GOT3 (cell line): ENCODE results near the gene RFX2.
A peak's percentile ranks its signal among the peaks of the same experiment; 100 is the strongest.
"Not testable (repeated sequence)": the region's sequence is repeated elsewhere in the genome, so short reads cannot be mapped to it uniquely, and the experiment has no call there.

ENCODE experiments used
- DNase-seq: peaks from one replicate; lab custom pipeline; 2025; ENCODE audit warnings: mixed read lengths; lab: John Stamatoyannopoulos, UW

The RFX2 gene

DNA sequence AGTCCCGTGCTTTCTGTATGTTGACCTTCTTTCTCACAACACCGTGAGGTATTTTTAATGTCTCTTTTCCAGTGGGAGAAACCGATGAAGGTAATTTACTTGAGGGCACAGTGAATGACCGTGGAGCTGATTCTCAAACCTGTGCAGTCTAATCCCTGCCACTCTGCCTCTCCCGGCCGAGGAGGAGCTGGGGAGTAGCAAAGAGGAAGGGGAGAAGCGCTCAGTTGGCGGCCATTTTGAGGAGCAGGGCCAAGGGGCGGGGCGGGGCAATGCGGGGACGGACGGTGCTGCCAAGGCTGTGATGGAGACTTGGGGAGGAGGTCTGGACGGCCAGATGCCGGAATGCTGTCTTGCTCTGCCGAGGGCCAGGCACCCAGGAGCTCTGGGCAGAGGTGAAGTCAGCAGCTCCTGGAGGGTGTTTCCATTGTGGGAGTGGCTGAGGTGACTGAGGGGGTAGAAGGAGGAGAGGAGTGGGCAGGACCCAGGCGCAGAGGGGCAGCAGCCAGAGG, 120.0 kb downstream of the RFX2 start:
- no peak for DNase-seq

GRCh38 chr19:5989388-5990074, 120.8 kb downstream of the RFX2 start:
- no peak for DNase-seq

DNA sequence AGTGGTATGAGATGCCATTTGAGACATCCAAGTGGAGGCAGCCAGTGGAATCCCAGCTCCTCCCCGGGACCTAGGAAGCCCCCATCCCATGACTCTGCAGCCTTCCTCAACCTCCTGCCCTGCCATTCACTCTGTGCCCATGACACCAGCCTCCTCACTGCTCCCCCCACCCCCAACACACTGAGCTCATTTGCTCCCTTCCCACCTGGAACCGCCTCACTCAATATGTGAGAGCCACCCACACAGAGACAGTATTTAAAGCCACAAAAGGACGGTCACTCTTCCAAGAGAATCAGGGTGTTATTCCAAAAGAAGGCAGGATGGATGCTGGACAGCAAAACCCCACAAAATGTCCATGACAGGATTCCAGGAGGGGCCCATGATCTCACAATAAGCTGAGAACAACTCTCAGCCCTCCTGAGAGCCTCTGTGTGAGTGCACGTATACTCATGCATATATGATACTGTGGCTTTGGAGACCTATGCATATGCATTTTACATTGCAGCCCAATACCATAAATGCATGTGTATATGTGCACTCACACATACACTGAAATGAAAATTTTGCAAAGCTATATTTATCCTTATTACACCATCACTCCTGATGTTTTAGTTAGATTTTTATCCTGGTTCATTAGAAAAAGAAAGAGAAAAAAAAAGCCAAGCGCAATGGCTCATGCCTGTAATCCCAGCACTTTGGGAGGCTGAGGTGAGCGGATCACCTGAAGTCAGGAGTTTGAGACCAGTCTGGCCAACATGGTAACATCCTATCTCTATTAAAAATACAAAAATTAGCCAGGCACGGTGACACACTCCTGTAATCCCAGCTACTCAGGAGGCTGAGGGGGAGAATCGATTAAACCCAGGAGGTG, 121.5 kb downstream of the RFX2 start:
- DNase-seq: no peak

- peak; percentile 19 for DNase-seq
Observed at GRCh38 chr19:5987077-5987818, 123.1 kb downstream of the RFX2 start.

DNA sequence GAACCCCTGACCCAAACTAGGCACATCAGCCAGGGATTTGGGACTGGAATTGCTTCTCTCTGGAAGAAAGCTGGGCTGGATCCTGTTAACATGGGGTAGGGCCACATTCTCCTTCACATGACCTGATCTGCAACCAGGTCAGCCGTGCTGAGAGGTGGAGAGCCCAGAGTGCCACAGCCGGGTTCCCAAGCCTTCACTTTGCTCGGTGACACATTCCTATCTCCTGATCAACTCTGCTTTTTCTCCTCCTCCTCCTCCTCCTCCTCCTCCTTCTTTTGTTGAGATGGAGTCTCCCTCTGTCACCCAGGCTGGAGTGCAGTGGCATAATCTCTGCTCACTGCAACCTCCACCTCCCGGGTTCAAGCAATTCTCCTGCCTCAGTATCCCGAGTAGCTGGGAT, 124.5 kb downstream of the RFX2 start:
- DNase-seq: not testable (repeated sequence)

DNA sequence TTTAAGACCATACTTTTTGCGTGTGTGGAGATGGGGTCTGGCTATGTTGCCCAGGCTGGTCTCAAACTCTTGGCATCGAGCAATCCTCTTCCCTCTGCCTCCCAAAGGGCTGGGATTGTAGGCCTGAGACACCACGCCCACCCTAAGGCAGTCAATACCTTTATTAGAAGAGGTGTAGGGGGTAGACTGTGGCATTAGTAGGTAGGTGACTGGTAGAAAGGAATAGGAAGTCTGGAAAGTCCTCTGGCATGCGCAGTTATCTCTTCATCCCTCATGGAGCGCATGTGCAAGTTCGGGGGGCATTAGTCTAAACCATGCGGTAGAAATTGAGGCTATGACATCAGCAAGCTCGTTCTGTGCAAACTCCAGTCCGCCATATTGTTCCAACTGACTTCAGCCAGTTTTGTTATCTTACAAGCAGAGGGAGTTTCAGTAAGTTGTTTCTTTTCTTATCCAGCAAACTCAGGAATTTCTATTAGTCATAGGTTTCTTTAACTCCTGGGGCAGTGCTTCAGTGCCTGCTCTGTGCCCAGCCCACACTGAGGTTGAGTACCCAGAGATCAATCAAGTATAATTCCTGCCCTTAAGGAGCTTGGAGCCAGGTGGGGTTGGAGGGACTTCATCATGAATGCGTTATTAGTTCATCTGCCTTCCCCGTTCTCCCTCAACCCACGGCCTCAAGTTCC, 125.1 kb downstream of the RFX2 start:
- DNase-seq: no peak

GRCh38 chr19:5984600-5984999, 125.7 kb downstream of the RFX2 start:
- no peak for DNase-seq

DNA sequence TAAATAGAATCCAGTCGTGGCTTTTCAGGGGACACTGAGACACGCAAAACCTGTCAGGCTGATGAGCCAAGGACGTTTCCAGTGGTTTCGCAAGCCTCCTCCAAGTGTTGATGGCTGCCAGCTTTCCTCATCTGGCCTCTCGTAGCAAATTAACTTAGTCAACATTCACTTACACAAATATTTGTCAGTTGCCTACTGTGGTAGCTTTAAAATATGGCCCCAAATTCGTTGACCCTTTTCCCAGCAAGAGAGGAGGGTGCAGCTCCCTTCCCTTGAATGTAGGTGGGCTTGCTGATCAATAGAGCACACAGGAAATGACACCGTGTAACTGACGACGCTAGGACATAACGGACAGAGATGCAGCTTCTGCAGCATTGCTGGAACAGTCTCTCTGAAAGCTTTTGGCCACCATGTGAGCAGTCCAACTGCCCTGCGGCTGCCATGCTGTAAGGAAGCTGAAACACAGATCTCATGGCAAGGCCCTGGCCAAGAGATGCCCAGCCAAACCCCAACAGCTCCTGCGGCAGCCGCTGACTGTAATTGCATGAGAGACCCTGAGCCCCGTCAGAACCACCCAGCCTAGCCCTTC, 126.8 kb downstream of the RFX2 start:
- no peak for DNase-seq

GRCh38 chr19:5978606-5979552, 131.4 kb downstream of the RFX2 start:
- DNase-seq: no peak

GRCh38 chr19:5977785-5978605, 132.3 kb downstream of the RFX2 start, which contains the start of gene RANBP3:
Gene RANBP3, minus strand, starts transcription at chr19:5978140. Its CDS starts 58 bp downstream, at chr19:5978082.
- DNase-seq: peak; percentile 98

DNA sequence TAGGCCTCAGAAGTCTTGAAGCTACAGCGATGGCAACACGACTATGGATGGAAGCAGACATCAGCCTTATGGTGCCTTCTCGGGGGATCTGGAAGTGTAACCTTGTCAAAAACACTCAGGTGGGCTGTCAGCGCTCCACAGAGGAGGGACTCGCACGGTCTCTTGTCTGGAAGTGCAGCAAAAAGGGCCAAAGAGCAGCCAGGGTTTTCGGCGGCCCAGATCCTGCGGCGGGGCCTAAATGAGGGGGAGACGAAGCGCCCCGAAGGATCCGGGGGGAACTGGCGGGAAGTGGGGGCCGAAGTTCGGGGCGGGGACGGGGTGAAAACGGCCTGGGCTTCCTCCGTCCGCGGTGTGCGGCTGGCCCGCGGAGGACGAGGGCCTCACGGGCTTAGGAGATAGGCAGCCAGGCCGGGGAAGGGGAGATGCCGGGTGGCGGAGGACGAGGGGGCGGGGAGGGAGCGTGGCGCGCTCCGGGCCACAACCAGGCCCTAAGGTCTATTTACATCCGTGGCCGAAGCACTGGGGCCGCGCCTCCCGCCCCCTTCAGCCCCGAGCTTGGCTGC, 133.0 kb downstream of the RFX2 start:
- DNase-seq: no peak

DNA sequence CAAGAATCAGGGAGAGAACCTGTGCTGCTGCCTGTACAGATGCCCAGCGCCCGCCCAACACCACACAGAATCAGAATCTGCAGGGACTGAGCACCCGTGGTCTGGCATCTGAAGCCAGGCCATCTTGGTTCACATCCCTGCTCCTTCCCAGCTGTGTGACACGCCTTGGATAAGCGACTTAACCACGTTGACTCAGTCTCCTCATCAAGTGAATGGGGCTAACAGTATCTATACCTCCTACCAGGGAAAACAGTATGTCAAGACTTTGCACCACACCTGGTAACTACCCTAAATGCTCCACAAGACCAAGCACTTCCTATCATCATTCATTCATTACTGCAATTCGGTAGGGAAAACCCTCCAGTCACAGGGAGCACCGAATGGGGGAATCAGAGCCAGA, 133.5 kb downstream of the RFX2 start:
- no peak for DNase-seq

- no peak for DNase-seq
Observed at GRCh38 chr19:5975388-5975728, 134.9 kb downstream of the RFX2 start.

- DNase-seq: no peak
Observed at GRCh38 chr19:5974721-5975387, 135.4 kb downstream of the RFX2 start.

DNA sequence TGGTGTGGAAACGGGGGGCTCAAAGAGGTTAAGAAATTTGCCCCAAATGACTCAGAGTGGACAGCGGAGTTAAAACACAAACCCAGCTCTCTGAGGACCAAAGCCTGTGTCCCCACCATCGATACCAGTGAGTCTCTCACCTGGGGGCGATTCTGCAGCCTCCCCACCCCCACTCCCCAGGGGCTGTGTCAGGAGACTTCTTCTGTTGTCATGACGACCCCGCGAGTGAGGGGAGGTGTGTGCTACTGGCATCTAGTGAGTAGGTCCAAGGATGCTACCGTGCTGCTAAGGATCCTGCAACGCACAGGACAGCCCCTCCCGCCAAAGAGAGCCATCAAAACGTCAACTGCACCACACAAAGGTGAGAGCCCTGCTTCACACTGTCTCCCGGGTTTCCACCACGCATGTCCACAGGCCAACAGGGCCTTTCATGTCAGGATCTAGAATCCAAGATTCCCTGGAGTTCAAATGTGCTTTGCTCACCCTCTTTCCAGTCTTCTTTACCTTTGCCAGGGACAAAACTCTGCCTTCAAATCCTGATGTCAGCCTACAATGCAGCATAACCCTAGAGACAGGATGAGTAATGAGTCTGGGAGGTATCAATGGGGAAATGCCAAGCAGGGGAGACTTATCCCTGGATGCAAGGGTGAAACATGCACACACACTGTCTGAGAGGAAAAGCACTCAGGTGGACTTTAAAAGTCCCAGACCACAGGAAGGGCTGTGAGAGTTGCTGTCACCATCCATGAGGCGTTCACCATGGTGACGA, 136.2 kb downstream of the RFX2 start:
- DNase-seq: no peak

DNA sequence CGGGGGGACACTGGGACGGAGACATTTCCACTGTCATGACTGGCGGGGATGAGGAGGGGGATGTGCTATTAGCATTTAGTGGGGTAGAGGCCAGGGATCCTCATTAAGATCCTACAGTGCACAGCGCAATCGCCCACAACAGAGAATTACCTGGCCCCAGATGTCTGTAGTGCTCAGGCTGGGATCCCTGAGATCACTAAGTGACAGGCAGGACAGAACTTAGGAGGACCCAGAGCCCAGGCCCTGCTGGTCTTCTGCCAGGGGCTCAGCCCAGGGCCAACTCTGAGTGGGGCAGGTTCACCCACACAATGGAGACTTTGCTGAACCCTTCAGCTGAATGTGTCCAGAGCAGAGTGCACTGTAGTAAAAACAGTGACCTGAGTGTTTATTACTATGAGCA, 136.9 kb downstream of the RFX2 start:
- DNase-seq: no peak

DNA sequence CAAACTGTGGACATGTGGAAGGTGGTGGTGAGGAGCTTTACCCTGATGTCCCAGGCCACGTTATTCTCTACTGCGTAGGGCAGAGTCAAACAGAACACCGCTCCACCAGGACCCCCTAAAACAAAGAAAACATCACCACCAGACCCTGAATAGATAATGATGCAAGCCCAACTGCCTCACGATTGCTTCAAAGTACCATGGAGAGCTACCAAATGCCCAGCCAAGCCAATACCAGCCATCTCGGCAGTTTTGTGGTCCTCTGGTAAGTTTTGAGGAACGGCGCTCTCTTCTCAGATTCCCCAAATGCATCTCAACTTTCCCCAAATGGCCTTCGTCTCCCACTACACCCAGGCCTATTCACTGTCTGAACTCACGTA, 138.0 kb downstream of the RFX2 start:
- DNase-seq: no peak
